ENCODE results near the gene RBM15.

The RBM15 gene

GRCh38 chr1:110320168-110320518 is 19.0 kb upstream of the RBM15 start:
- Histone ChIP-seq H3K9ac (ENCODE audit: low read length) (no peak overlapping the region), H3F3A (ENCODE audit: insufficient read depth, low read length) (no peaks in the 10 kb centered on the region), H3K27me3 (ENCODE audit: insufficient read depth, low read length) (0 out of 2 replicates have a peak, but pooled peaks cover 3% of the 10 kb centered on the region), H3K27ac (ENCODE audit: low read depth, low read length, poor library complexity, severe bottlenecking) (no peak overlapping the region), H3K4me2 (ENCODE audit: low read length) (no peak overlapping the region), H3K36me3 (ENCODE audit: insufficient read depth, low read length) (no peaks in the 10 kb centered on the region), H3K9me3 (ENCODE audit: low read length) (no peaks in the 10 kb centered on the region), H3K79me2 (ENCODE audit: insufficient read depth, low read length) (no peaks in the 10 kb centered on the region), H4K20me1 (ENCODE audit: insufficient read depth, low read length) (no peaks in the 10 kb centered on the region), H3K9me2 (ENCODE audit: low read depth, low read length) (no peaks in the 10 kb centered on the region), H3K4me1 (ENCODE audit: insufficient read depth, low read length, severe bottlenecking) (no peaks in the 10 kb centered on the region), H2AFZ (ENCODE audit: low read length) (no peak overlapping the region), H3K4me3 (ENCODE audit: low read depth, low read length, poor library complexity, severe bottlenecking) (no peak overlapping the region)
- no peak for TF ChIP-seq CTCF (IDR thresholded peaks at IDR 0.05; ENCODE audit: low read length)
- TF ChIP-seq EZH2 (IDR thresholded peaks at IDR 0.05; ENCODE audit: borderline replicate concordance, low read length), result no peak

DNA sequence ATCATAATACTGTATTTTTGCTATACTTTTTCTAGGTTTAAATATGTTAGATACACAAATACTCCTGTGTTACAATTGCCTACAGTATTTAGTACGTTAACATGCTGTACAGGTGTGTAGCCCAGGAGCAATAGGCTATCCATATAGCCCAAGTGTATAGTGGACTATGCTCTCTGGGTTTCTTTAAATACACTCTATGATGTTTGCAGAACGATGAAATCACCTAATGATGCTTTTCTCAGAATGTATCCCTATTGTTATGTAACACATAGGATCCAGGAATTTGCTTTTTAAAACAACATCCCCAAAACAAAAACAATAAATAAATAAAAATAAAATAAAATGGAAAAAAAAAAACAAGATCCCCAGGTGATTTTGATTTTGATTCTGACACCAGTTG is 18.1 kb upstream of the RBM15 start:
- Histone ChIP-seq H3K27ac (ENCODE audit: low read depth, low read length, poor library complexity, severe bottlenecking) (no peak overlapping the region), H3K27me3 (ENCODE audit: insufficient read depth, low read length) (0 out of 2 replicates have a peak, but pooled peaks cover 3% of the 10 kb centered on the region), H3K4me2 (ENCODE audit: low read length) (no peak overlapping the region), H3K4me3 (ENCODE audit: low read depth, low read length, poor library complexity, severe bottlenecking) (no peak overlapping the region), H3K36me3 (ENCODE audit: insufficient read depth, low read length) (no peaks in the 10 kb centered on the region), H3F3A (ENCODE audit: insufficient read depth, low read length) (no peaks in the 10 kb centered on the region), H3K79me2 (ENCODE audit: insufficient read depth, low read length) (no peaks in the 10 kb centered on the region), H2AFZ (ENCODE audit: low read length) (no peak overlapping the region), H4K20me1 (ENCODE audit: insufficient read depth, low read length) (no peaks in the 10 kb centered on the region), H3K4me1 (ENCODE audit: insufficient read depth, low read length, severe bottlenecking) (no peaks in the 10 kb centered on the region), H3K9me3 (ENCODE audit: low read length) (no peaks in the 10 kb centered on the region), H3K9ac (ENCODE audit: low read length) (no peak overlapping the region), H3K9me2 (ENCODE audit: low read depth, low read length) (no peaks in the 10 kb centered on the region)
- TF ChIP-seq EZH2 (IDR thresholded peaks at IDR 0.05; ENCODE audit: borderline replicate concordance, low read length), result no peak
- no peak for TF ChIP-seq CTCF (IDR thresholded peaks at IDR 0.05; ENCODE audit: low read length)

DNA sequence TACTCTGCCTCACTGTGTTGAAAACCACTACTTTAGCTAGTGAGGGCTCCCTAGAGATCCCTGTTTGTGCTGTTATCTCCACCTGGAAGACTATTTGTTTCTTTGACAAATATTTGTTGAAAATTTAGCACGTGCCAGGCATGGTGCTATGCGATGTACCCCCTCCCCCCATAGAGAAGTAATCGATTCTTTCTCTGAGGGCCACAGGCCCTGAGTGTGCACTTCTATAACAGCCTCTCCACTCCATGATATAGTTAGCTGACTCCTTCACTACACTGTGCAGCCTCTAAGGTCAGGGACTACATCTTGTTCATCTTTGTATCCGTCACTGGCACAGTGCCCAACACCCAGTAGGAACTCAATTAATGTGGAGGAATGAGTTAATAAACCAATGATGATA is 17.3 kb upstream of the RBM15 start:
- Histone ChIP-seq H3K9me2 (ENCODE audit: low read depth, low read length) (no peaks in the 10 kb centered on the region), H3K27me3 (ENCODE audit: insufficient read depth, low read length) (0 out of 2 replicates have a peak, but pooled peaks cover 3% of the 10 kb centered on the region), H3K9ac (ENCODE audit: low read length) (no peak overlapping the region), H3F3A (ENCODE audit: insufficient read depth, low read length) (no peaks in the 10 kb centered on the region), H3K4me2 (ENCODE audit: low read length) (no peak overlapping the region), H3K27ac (ENCODE audit: low read depth, low read length, poor library complexity, severe bottlenecking) (no peak overlapping the region), H3K4me3 (ENCODE audit: low read depth, low read length, poor library complexity, severe bottlenecking) (no peak overlapping the region), H3K4me1 (ENCODE audit: insufficient read depth, low read length, severe bottlenecking) (no peaks in the 10 kb centered on the region), H2AFZ (ENCODE audit: low read length) (no peak overlapping the region), H3K36me3 (ENCODE audit: insufficient read depth, low read length) (no peaks in the 10 kb centered on the region), H3K79me2 (ENCODE audit: insufficient read depth, low read length) (no peaks in the 10 kb centered on the region), H3K9me3 (ENCODE audit: low read length) (no peaks in the 10 kb centered on the region), H4K20me1 (ENCODE audit: insufficient read depth, low read length) (no peaks in the 10 kb centered on the region)
- TF ChIP-seq EZH2 (IDR thresholded peaks at IDR 0.05; ENCODE audit: borderline replicate concordance, low read length) (no peak), CTCF (IDR thresholded peaks at IDR 0.05; ENCODE audit: low read length) (no peak)

All from OCI-LY1 (cell line).